Heart left ventricle (tissue), 16 donors: ENCODE data around the gene POLR2A. TPM values are rescaled to one million over a fixed set of nuclear protein-coding genes. Genes with fewer than 3 reads are reported as not detected.

Experiments used
- ATAC-seq, 4 donors: fragments of 200-7000 bp; cut with Tn5 transposase; one replicate each; pipeline ENCODE4 v1.9.1; 2020 to 2022; ENCODE audit warnings: moderate library complexity in 4 of 4, mild to moderate bottlenecking in 3 of 4, moderate number of reproducible peaks in 1 of 4
- DNase-seq, 5 donors: peaks; one replicate each; pipeline ENCODE4 v3.0.0-alpha.2; 2020
- H3K27ac ChIP-seq, 12 donors: fragments of 200-600 bp; sonication (generic) in 4 of 12; one replicate each; pipeline versions ENCODE4 v1.5.0 to v1.8.0; 2016 to 2022; ENCODE audit warnings: mild to moderate bottlenecking in 2 of 12
- H3K27me3 ChIP-seq, 9 donors: fragments of 200-600 bp; sonication (generic) in 2 of 9; one replicate each; pipeline versions ENCODE4 v1.5.1 to v1.8.0; 2016 to 2022; ENCODE audit warnings: mild to moderate bottlenecking in 3 of 9
- H3K36me3 ChIP-seq, 9 donors: fragments of 200-600 bp; sonication (generic) in 2 of 9; one replicate each; pipeline versions ENCODE4 v1.5.0 to v1.8.0; 2018 to 2022; ENCODE audit warnings: mild to moderate bottlenecking in 2 of 9
- H3K4me1 ChIP-seq, 12 donors: fragments of 200-600 bp; sonication (generic) in 4 of 12; one replicate each; pipeline versions ENCODE4 v1.5.0 to v1.8.0; 2016 to 2022; ENCODE audit warnings: mild to moderate bottlenecking in 3 of 12
- H3K4me3 ChIP-seq, 12 donors: fragments of 200-600 bp; sonication (generic) in 4 of 12; one replicate each; pipeline versions ENCODE4 v1.5.0 to v1.8.0; 2017 to 2022; ENCODE audit warnings: mild to moderate bottlenecking in 9 of 12, moderate library complexity in 4 of 12
- H3K9me3 ChIP-seq, 12 donors: fragments of 200-600 bp; sonication (generic) in 4 of 12; one replicate each; pipeline versions ENCODE4 v1.5.0 to v1.8.0; 2016 to 2022; ENCODE audit warnings: mild to moderate bottlenecking in 1 of 12
- POLR2A ChIP-seq, 2 donors: fragments of 450-650 bp; IDR thresholded peaks; one replicate each; pipeline ENCODE4 v1.6.1; 2017; ENCODE audit warnings: antibody characterized with exemption in 2 of 2, mild to moderate bottlenecking in 2 of 2, moderate library complexity in 2 of 2
- WGBS, 4 donors: extraction: QIAGEN DNeasy Blood & Tissue Kit in 2 of 4; methylation state at CpG; one replicate each; pipeline versions ENCODE4 v1.1.5 to v1.1.7; 2013 to 2018; 5-methylcytosine and 5-hydroxymethylcytosine counted together
- intact Hi-C, 10 donors: fragments of 100-400 bp; cut with DNase I; formaldehyde crosslinking; loops; one replicate each; pipeline versions ENCODE4 v1.11.1 to v1.14.2; 2022
- polyA plus RNA-seq, 2 donors: library from polyadenylated mRNA; stranded (reverse); fragments of 200-250 nt; gene quantifications; one replicate each; pipeline ENCODE4 v1.2.3, GENCODE V29; 2013
- total RNA-seq, 9 donors: library from RNA; depleted of rRNA in 2 of 9; stranded (reverse); fragments of >200 nt in 2 of 9; fragmentation: NEBNext Ultra II Directional in 3 of 9; extraction: Animal tissue kit (Norgen Biotek cat#: 25700) in 3 of 9; gene quantifications; one replicate each; pipeline versions ENCODE4 v1.1.0 to v1.2.4, GENCODE V29; 2016 to 2023
- TF ChIP-seq, protein P1 (sequence below), 12 donors: fragments of 200-600 bp; sonication (generic) in 4 of 12; IDR thresholded peaks; one replicate each; pipeline versions ENCODE4 v1.5.0 to v1.8.0; 2018 to 2022; ENCODE audit warnings: antibody characterized with exemption in 12 of 12, mild to moderate bottlenecking in 5 of 12
- donor health status: ischemic (EF 13 %, LVEDD 7.1; RV severe dilation, severe dysfunction).
- donor health status: healthy with polysubstance abuse.
- donor health status: DM: no; HTN: yes; CAD: no.
- donor health status: DM: no; HTN: no; CAD: no.
- donor health status: ischemic (EF 25% LVEDD 6.9; RV normal size, moderate dysfunction).
- donor health status: ischemic (EF 25% LVEDD 5.7; RV mildly dilated, moderate dysfunction).
- donor health status: healthy.
- donor health status: DM: yes; HTN: yes; CAD: no.
- donor health status: ischemic (EF 35%, LVEDD 5.7; RV mildly dilated, moderate dysfunction).
- donor health status: nonischemic (EF 11% LVEDD 7.7; RV severe dilation, severe dysfunction).
- donor health status: DM: yes; HTN: yes; CAD: no.
- donor health status: PGD.
- donor health status: ischemic (EF 29% LVEDD 5.4; RV normal size, mild dysfunction).
- donor health status: nonischemic (EF 23%, LVEDD 6.1; RV moderate dilation, normal function).

Gene POLR2A
- total and polyA plus RNA-seq, 11 donors: 17.3 to 77.6 (median 41.5) TPM

- intact Hi-C loops: no loop called here
- TF ChIP-seq, protein P1, sequence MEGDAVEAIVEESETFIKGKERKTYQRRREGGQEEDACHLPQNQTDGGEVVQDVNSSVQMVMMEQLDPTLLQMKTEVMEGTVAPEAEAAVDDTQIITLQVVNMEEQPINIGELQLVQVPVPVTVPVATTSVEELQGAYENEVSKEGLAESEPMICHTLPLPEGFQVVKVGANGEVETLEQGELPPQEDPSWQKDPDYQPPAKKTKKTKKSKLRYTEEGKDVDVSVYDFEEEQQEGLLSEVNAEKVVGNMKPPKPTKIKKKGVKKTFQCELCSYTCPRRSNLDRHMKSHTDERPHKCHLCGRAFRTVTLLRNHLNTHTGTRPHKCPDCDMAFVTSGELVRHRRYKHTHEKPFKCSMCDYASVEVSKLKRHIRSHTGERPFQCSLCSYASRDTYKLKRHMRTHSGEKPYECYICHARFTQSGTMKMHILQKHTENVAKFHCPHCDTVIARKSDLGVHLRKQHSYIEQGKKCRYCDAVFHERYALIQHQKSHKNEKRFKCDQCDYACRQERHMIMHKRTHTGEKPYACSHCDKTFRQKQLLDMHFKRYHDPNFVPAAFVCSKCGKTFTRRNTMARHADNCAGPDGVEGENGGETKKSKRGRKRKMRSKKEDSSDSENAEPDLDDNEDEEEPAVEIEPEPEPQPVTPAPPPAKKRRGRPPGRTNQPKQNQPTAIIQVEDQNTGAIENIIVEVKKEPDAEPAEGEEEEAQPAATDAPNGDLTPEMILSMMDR (IDR thresholded peaks at IDR 0.05): no peak
- TF ChIP-seq POLR2A (IDR thresholded peaks at IDR 0.05): no peak
Measured at GRCh38 chr17:7459961-7460545, 24.1 kb upstream of the POLR2A start.

DNA sequence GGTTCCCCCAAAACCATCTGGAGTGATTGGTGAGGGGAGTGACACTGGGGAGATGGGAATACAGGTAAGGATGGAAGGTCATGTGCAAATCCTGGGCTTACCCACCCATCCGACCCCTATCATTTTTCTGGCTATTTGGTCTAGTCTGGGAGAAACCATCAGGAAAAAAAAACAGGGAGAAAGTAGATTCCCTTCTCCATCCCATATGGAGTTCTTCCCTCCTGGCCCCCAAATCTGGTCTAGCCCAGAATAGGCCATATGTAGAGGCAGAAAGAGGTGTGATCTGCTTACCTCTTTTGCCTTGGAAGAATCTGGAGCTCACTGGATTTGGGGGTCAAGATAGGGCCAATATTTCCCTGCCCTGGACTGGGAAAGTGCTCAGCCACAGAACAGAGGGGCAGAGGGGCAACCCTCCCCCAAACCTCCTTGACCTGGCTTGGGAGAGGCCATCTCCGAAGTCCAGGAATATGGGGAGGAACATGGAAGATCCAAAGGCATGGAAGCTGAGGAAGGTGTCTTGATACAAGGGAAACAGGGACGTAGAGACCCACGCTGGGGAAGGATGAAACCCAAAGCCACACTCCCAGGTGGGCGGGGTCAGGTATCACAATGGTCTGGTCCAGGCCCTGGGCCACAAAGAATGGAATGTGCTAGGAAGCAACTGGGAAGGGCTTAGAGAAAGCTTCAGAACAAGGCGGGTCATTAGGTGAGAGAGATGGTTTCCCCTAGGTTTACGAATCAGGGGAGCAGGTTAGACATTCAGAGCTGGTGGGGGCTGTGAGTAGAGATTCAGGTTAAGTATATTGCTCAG is 23.1 kb upstream of the POLR2A start:
- H3K36me3 ChIP-seq: peaks cover 0 to 44% (median 36%) of the 10 kb centered on the region in 9 donors
- no peaks in the 10 kb centered on the region for H3K27me3 ChIP-seq
- no peak for TF ChIP-seq POLR2A (IDR thresholded peaks at IDR 0.05)
- TF ChIP-seq, protein P1 (IDR thresholded peaks at IDR 0.05): no peak
- intact Hi-C loops: no loop called here
- DNase-seq: no peak
- H3K4me1 ChIP-seq: peaks cover 2 to 19% (median 9%) of the 10 kb centered on the region in 12 donors
- no peak overlapping the region for H3K4me3 ChIP-seq
- no peak overlapping the region for H3K27ac ChIP-seq
- WGBS, 4 donors: 92 to 96% (median 94%) methylated on average over 7 of the region's 7 CpGs
- no peak for ATAC-seq
- H3K9me3 ChIP-seq: no peaks in the 10 kb centered on the region

More at GRCh38 chr17:7459961-7460545, 24.1 kb upstream of the POLR2A start:
- Histone ChIP-seq H3K27me3 (no peaks in the 10 kb centered on the region), H3K9me3 (no peaks in the 10 kb centered on the region), H3K36me3 (peaks cover 0 to 36% (median 26%) of the 10 kb centered on the region in 9 donors), H3K27ac (no peak overlapping the region), H3K4me3 (no peak overlapping the region), H3K4me1 (peaks cover 0 to 13% (median 5%) of the 10 kb centered on the region in 12 donors)
- ATAC-seq: no peak
- WGBS, 4 donors: 79 to 86% (median 84%) methylated on average over 3 of the region's 3 CpGs
- DNase-seq: no peak

- 92 to 94% (median 92%) methylated on average over 23 to 44 of the region's 44 CpGs for whole genome bisulfite sequencing, 4 donors
- H3K27ac ChIP-seq: no peak overlapping the region
- H3K36me3 ChIP-seq: peaks cover 0 to 52% (median 39%) of the 10 kb centered on the region in 9 donors
- ATAC-seq (peak in 1 of 4 donors; percentile 6), DNase-seq (peak in 1 of 5 donors; percentile 25)
- TF ChIP-seq, protein P1 (IDR thresholded peaks at IDR 0.05): no peak
- no peak for TF ChIP-seq POLR2A (IDR thresholded peaks at IDR 0.05)
- H3K4me3 ChIP-seq: no peak overlapping the region
- no peaks in the 10 kb centered on the region for H3K27me3 ChIP-seq
- peaks cover 5 to 24% (median 20%) of the 10 kb centered on the region in 12 donors for H3K4me1 ChIP-seq
- intact Hi-C loops: no loop called here
- no peaks in the 10 kb centered on the region for H3K9me3 ChIP-seq
Measured at GRCh38 chr17:7462474-7463371, 21.4 kb upstream of the POLR2A start.
